Smooth muscle cell (in vitro differentiated cells): ENCODE measurements around the gene FADS2. TPM values are rescaled to one million over a fixed set of nuclear protein-coding genes. Genes with fewer than 3 reads are reported as not detected.

Experiments used
- DNase-seq: peaks from one replicate; lab custom pipeline; 2025; ENCODE audit not compliant: unreplicated experiment; lab: John Stamatoyannopoulos, UW
- H2AFZ ChIP-seq: fragments of 200-600 bp; sonication (generic); 2 replicates; pipeline ENCODE4 v1.6.0; 2016; ENCODE audit warnings: antibody characterized with exemption, low read depth, mild to moderate bottlenecking
- H3F3A ChIP-seq: fragments of 200-600 bp; sonication (generic); 2 replicates; pipeline ENCODE4 v1.6.0; 2017; ENCODE audit warnings: antibody characterized with exemption, low read depth
- H3K27ac ChIP-seq: fragments of 200-600 bp; sonication (generic); 2 replicates; pipeline ENCODE4 v1.5.1; 2016; ENCODE audit warnings: low read depth, mild to moderate bottlenecking
- H3K27me3 ChIP-seq: fragments of 200-600 bp; sonication (generic); 2 replicates; pipeline ENCODE4 v1.6.1; 2016; ENCODE audit warnings: low read depth, mild to moderate bottlenecking
- H3K36me3 ChIP-seq: fragments of 200-600 bp; sonication (generic); 2 replicates; pipeline ENCODE4 v1.5.1; 2016; ENCODE audit warnings: low read depth
- H3K4me1 ChIP-seq: fragments of 200-600 bp; sonication (generic); 2 replicates; pipeline ENCODE4 v1.5.1; 2016; ENCODE audit warnings: low read depth
- H3K4me2 ChIP-seq: fragments of 200-600 bp; sonication (generic); 2 replicates; pipeline ENCODE4 v1.6.0; 2016; ENCODE audit warnings: mild to moderate bottlenecking
- H3K4me3 ChIP-seq: fragments of 200-600 bp; sonication (generic); 2 replicates; pipeline ENCODE4 v1.5.1; 2016; ENCODE audit warnings: mild to moderate bottlenecking
- H3K79me2 ChIP-seq: fragments of 200-600 bp; sonication (generic); 2 replicates; pipeline ENCODE4 v1.6.0; 2016; ENCODE audit warnings: low read depth, mild to moderate bottlenecking
- H3K9ac ChIP-seq: fragments of 200-600 bp; sonication (generic); 2 replicates; pipeline ENCODE4 v1.6.0; 2016; ENCODE audit warnings: low read depth
- H3K9me3 ChIP-seq: fragments of 200-600 bp; sonication (generic); replicated peaks from 2 replicates; pipeline ENCODE4 v1.5.1; 2016; ENCODE audit warnings: low read depth
- H4K20me1 ChIP-seq: fragments of 200-600 bp; sonication (generic); 2 replicates; pipeline ENCODE4 v1.6.0; 2016; ENCODE audit warnings: low read depth
- CTCF ChIP-seq: fragments of 200-600 bp; sonication (generic); IDR thresholded peaks from 2 replicates; pipeline ENCODE4 v1.5.1; 2017; ENCODE audit warnings: borderline replicate concordance, mild to moderate bottlenecking, antibody characterized with exemption; ENCODE audit not compliant: insufficient read depth, poor library complexity, severe bottlenecking
- WGBS: methylation state at CpG from one replicate; pipeline ENCODE4 v1.1.7; 2016; ENCODE audit warnings: low lambda C conversion rate; 5-methylcytosine and 5-hydroxymethylcytosine counted together
- polyA plus RNA-seq: library from polyadenylated mRNA; unstranded; fragments of >200 nt; fragmentation: Nextera tagmentation; extraction: Ambion mirVana; gene quantifications from 2 replicates; pipeline ENCODE4 v1.2.1, GENCODE V29; 2016
- total RNA-seq: library from RNA; depleted of rRNA; stranded (reverse); fragments of >200 nt; gene quantifications from 2 replicates; pipeline ENCODE4 v1.2.3, GENCODE V29; 2014

Gene FADS2
- total and polyA plus RNA-seq, 2 experiments from 2014 or later, result 279 to 495 TPM

GRCh38 chr11:61883327-61883726, 55.2 kb downstream of the FADS2 start:
- Histone ChIP-seq H3K4me2 (no peak overlapping the region), H3K9me3 (no peaks in the 10 kb centered on the region), H3K9ac (no peak overlapping the region), H3K4me3 (no peak overlapping the region), H3K27ac (no peak overlapping the region), H3K4me1 (no peaks in the 10 kb centered on the region), H3F3A (no peaks in the 10 kb centered on the region), H4K20me1 (no peaks in the 10 kb centered on the region), H3K36me3 (no peaks in the 10 kb centered on the region), H3K79me2 (no peaks in the 10 kb centered on the region), H3K27me3 (no peaks in the 10 kb centered on the region), H2AFZ (no peak overlapping the region)
- 95% methylated on average over 10 of the region's 10 CpGs for WGBS
- DNase-seq, result no peak
- no peak for TF ChIP-seq CTCF

- H3K4me1 ChIP-seq, result no peaks in the 10 kb centered on the region
- H4K20me1 ChIP-seq, result no peaks in the 10 kb centered on the region
- H3K4me2 ChIP-seq, result no peak overlapping the region
- H3K36me3 ChIP-seq, result no peaks in the 10 kb centered on the region
- DNase-seq, result no peak
- H3K9ac ChIP-seq, result no peak overlapping the region
- H3K79me2 ChIP-seq, result no peaks in the 10 kb centered on the region
- H3K27ac ChIP-seq, result no peak overlapping the region
- WGBS, result 99% methylated on average over 5 of the region's 5 CpGs
- no peak overlapping the region for H3K4me3 ChIP-seq
- TF ChIP-seq CTCF, result no peak
- H3K27me3 ChIP-seq, result no peaks in the 10 kb centered on the region
- H2AFZ ChIP-seq, result no peak overlapping the region
- H3K9me3 ChIP-seq, result no peaks in the 10 kb centered on the region
- no peaks in the 10 kb centered on the region for H3F3A ChIP-seq
These were observed 55.8 kb downstream of the FADS2 start for GRCh38 chr11:61883947-61884346.

- Histone ChIP-seq H2AFZ (no peak overlapping the region), H3K9ac (no peak overlapping the region), H3K4me1 (peaks cover under 1% of the 10 kb centered on the region), H3K27ac (no peak overlapping the region), H3F3A (no peaks in the 10 kb centered on the region), H3K4me3 (no peak overlapping the region), H3K36me3 (no peaks in the 10 kb centered on the region), H3K79me2 (no peaks in the 10 kb centered on the region), H3K4me2 (no peak overlapping the region), H3K27me3 (no peaks in the 10 kb centered on the region), H3K9me3 (no peaks in the 10 kb centered on the region), H4K20me1 (peaks cover 3% of the 10 kb centered on the region)
- WGBS, result 87% methylated on average over 6 of the region's 7 CpGs
- no peak for TF ChIP-seq CTCF
- DNase-seq, result no peak
These were observed 57.2 kb downstream of the FADS2 start for GRCh38 chr11:61885166-61885778.

- H3K4me1 ChIP-seq, result peaks cover 3% of the 10 kb centered on the region
- WGBS, result 94% methylated on average over 13 of the region's 13 CpGs
- no peak overlapping the region for H3K27ac ChIP-seq
- DNase-seq, result no peak
- H3K27me3 ChIP-seq, result no peaks in the 10 kb centered on the region
- no peak overlapping the region for H2AFZ ChIP-seq
- no peaks in the 10 kb centered on the region for H3K36me3 ChIP-seq
- no peaks in the 10 kb centered on the region for H3F3A ChIP-seq
- no peak overlapping the region for H3K9ac ChIP-seq
- H3K79me2 ChIP-seq, result no peaks in the 10 kb centered on the region
- H3K4me3 ChIP-seq, result no peak overlapping the region
- H3K4me2 ChIP-seq, result no peak overlapping the region
- H3K9me3 ChIP-seq, result no peaks in the 10 kb centered on the region
- no peak for TF ChIP-seq CTCF
- H4K20me1 ChIP-seq, result peaks cover 5% of the 10 kb centered on the region
These were observed 57.9 kb downstream of the FADS2 start for GRCh38 chr11:61885784-61886580.
